ENCODE data around the gene BCHE.

- TF ChIP-seq, protein P1, sequence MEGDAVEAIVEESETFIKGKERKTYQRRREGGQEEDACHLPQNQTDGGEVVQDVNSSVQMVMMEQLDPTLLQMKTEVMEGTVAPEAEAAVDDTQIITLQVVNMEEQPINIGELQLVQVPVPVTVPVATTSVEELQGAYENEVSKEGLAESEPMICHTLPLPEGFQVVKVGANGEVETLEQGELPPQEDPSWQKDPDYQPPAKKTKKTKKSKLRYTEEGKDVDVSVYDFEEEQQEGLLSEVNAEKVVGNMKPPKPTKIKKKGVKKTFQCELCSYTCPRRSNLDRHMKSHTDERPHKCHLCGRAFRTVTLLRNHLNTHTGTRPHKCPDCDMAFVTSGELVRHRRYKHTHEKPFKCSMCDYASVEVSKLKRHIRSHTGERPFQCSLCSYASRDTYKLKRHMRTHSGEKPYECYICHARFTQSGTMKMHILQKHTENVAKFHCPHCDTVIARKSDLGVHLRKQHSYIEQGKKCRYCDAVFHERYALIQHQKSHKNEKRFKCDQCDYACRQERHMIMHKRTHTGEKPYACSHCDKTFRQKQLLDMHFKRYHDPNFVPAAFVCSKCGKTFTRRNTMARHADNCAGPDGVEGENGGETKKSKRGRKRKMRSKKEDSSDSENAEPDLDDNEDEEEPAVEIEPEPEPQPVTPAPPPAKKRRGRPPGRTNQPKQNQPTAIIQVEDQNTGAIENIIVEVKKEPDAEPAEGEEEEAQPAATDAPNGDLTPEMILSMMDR (IDR thresholded peaks at IDR 0.05): no peak
- no peak for TF ChIP-seq POLR2A (IDR thresholded peaks at IDR 0.05)
Observed at GRCh38 chr3:165883863-165884478, 46.7 kb upstream of the BCHE start.

Measured in uterus (tissue), 2 donors.